Measurements from ENCODE around the gene APIP.

The APIP gene, protein sequence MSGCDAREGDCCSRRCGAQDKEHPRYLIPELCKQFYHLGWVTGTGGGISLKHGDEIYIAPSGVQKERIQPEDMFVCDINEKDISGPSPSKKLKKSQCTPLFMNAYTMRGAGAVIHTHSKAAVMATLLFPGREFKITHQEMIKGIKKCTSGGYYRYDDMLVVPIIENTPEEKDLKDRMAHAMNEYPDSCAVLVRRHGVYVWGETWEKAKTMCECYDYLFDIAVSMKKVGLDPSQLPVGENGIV

DNA sequence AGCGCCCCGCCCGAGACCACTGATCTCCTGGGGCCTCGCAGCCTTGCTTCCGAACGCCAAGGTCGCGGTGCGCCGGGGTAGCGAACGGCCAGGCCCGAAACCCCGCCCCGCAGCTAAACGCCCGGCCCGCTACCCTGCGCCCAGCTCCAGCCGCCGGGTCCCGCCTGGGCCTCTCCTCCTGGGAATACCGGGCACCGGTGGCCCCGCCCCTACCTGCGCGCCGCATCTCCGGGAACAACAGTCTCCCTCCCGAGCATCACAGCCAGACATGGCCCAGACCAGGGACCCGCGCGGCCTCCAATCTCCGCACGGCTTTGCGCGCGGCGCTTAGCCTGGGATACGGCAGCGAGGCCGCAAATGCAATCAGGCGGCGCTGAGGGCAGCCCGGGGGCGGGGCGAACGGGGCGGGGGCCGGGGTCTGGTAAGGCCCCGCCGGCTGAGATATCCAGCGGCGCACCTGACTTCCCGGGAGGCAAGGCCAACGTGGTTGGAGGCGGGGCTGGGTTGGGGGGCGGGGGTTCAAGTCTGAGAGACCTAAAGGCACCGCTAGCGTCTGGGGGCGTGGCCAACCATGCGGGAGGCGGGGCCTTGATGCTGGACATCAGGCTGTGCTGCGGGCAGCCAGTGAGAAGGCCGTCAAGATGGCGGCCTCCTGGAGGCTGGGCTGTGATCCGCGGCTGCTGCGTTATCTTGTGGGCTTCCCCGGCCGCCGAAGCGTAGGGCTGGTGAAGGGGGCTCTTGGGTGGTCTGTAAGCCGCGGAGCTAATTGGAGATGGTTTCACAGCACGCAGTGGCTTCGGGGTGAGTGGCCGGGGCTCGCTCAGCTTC is at the start of gene APIP, which contains the start of gene PDHX:
TSS of gene APIP (minus strand) at position 365 of the 828 bp plus-strand sequence. CDS start at position 270, 95 bp downstream.
TSS of gene PDHX (plus strand) at position 604 of the 828 bp plus-strand sequence. CDS start at position 642, 38 bp downstream.
- peak within 1 kb of the TSS; percentile 98 for H3K4me3 Mint-ChIP-seq
- H3K9me3 Mint-ChIP-seq: no peaks in the 10 kb centered on the region
- H3K36me3 Mint-ChIP-seq (ENCODE audit: low read depth): peaks cover 38% of the 10 kb centered on the region

DNA sequence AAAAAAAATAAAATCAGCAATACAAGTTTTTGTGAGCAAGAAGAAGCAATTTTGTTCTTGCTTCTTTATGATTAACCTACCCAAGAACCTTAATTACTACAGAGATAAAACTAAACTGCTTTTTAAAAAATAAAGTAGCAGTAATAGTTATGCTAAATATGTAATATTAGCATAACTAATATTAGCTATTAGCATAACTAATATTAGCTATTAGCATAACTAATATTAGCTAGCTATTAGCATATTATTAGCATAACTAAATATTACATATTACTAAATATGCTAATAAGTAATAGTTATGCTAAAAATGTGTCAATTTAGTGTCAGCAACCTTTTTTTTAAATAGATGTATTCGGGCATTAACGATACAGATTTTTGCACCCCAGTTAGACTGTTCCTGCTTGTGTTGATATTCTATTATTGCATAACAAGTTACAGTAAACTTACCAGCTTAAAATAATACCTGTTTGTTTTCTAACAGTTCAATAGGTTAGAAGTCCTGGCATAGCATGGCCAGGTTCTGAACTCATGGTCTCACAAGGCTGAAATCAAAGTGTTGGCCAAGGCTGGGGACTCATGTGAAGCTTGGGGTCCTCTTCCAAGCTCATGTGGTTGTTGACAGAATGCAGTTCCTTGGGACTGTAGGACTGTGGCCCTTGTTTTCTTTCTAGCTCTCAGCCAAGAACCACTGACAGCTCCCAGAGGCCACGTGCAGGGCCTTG is 48.6 kb upstream of the APIP start:
- no peak overlapping the region for H3K4me3 Mint-ChIP-seq
- no peaks in the 10 kb centered on the region for H3K9me3 Mint-ChIP-seq
- H3K27me3 Mint-ChIP-seq: no peaks in the 10 kb centered on the region
- H3K4me1 Mint-ChIP-seq (ENCODE audit: low read depth): no peaks in the 10 kb centered on the region
- no peak overlapping the region for H3K27ac Mint-ChIP-seq
- peaks cover 64% of the 10 kb centered on the region for H3K36me3 Mint-ChIP-seq (ENCODE audit: low read depth)
- no peak for DNase-seq

More for the DNA sequence above, at the start of gene APIP, which contains the start of gene PDHX:
- peaks cover 51% of the 10 kb centered on the region for H3K4me1 Mint-ChIP-seq (ENCODE audit: low read depth)
- H3K27ac Mint-ChIP-seq: peak within 1 kb of the TSS; percentile 97
- no peaks in the 10 kb centered on the region for H3K27me3 Mint-ChIP-seq
- peak; percentile 99 for DNase-seq

DNA sequence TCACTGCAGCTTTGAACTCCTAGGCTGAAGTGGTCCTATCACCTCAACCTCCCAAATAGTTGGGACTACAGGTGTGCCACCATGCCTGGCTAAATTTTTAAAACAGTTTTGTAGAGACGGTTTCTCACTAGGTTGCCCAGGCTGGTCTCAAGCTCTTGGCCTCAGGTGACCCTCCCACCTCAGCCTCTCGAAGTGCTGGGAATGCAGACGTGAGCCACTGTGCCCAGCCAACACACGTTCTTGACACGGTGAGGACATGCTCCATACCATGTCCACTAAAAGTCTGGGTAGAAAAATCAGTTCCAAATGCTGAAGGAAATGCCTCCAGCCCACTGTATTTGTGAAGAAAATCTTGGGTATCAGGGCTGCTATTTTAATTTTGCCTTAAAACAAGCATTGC is 47.2 kb upstream of the APIP start:
- no peaks in the 10 kb centered on the region for H3K4me1 Mint-ChIP-seq (ENCODE audit: low read depth)
- H3K27me3 Mint-ChIP-seq: no peaks in the 10 kb centered on the region
- peaks cover 63% of the 10 kb centered on the region for H3K36me3 Mint-ChIP-seq (ENCODE audit: low read depth)
- no peak overlapping the region for H3K27ac Mint-ChIP-seq
- no peaks in the 10 kb centered on the region for H3K9me3 Mint-ChIP-seq
- no peak for DNase-seq
- no peak overlapping the region for H3K4me3 Mint-ChIP-seq

DNA sequence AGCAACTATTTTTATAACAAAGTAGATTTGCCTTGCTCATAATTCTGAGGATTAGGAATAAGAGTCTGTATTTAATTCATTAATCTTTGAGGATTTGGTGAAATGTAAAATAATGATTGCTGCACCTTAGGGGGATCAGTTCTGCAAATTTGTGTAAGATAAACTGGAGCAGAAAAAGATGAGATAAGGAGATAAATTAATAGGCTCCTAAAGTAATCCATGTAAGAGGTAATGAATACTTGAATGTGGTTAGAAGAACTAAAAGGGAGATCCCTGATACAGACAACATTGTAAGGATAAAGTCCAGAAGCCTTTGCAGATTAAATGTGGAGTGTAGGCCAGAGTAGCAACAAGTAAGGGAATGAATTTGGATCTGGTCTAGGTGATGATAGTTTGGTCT is 45.9 kb upstream of the APIP start:
- no peaks in the 10 kb centered on the region for H3K9me3 Mint-ChIP-seq
- no peak for DNase-seq
- H3K27ac Mint-ChIP-seq: no peak overlapping the region
- H3K36me3 Mint-ChIP-seq (ENCODE audit: low read depth): peaks cover 61% of the 10 kb centered on the region
- H3K4me3 Mint-ChIP-seq: no peak overlapping the region
- no peaks in the 10 kb centered on the region for H3K27me3 Mint-ChIP-seq
- no peaks in the 10 kb centered on the region for H3K4me1 Mint-ChIP-seq (ENCODE audit: low read depth)

DNA sequence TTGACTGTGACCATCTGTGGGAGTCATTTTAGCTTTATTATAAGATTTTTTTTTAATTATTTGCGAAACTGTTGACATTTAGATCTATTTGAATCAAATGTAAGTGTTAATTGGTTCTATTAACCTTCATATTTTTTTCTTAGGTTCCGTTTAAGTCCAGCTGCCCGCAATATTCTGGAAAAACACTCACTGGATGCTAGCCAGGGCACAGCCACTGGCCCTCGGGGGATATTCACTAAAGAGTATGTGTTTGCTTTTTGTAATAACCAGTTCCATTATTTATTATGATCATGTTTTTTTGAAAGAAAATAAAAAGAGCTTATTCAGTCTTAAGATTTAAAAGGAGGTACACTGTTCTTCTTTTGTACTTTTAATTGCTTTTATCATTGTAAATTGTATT is 44.1 kb upstream of the APIP start:
- Mint-ChIP-seq H3K4me1 (ENCODE audit: low read depth) (no peaks in the 10 kb centered on the region), H3K27ac (no peak overlapping the region), H3K9me3 (no peaks in the 10 kb centered on the region), H3K27me3 (no peaks in the 10 kb centered on the region), H3K36me3 (ENCODE audit: low read depth) (peaks cover 49% of the 10 kb centered on the region), H3K4me3 (no peak overlapping the region)
- no peak for DNase-seq

DNA sequence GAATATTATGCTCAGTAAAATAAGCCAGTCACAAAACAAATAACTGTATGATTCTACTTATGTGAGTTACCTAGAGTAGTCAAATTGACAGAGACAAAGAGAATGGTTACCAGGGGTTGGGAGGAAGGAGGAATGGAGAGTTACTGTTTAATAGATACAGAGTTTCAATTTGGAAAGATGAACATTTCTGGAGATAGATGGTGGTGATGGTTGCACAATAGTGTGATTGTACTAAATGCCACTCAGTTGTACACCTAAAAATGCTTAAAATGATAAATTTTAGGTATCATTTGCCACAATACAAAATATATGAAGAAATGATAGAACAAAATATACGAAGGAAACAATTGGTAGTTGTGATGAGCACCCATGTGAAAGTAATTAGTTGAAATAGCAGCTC is 43.6 kb upstream of the APIP start:
- Mint-ChIP-seq H3K9me3 (no peaks in the 10 kb centered on the region), H3K36me3 (ENCODE audit: low read depth) (peaks cover 45% of the 10 kb centered on the region), H3K27me3 (no peaks in the 10 kb centered on the region), H3K4me1 (ENCODE audit: low read depth) (no peaks in the 10 kb centered on the region), H3K27ac (no peak overlapping the region), H3K4me3 (no peak overlapping the region)
- no peak for DNase-seq

DNA sequence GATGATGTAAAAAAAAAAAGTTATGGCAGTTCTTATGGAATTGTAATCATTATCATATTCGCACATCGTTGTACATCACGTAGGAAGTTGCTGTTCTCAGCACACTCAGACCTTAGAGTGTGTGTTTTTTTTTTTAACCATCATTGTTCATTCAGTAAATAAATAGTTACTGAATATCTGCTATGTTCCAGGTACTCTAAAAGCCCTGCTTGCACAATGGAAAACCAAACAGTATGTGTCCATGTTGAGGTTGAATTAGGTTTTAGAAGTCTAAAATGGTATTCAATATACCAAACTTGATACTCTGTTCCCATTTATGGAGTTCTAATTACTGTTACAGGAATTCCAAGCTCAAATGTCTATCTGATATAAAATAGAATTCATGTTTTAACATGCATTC is 41.4 kb upstream of the APIP start:
- Mint-ChIP-seq H3K27me3 (no peaks in the 10 kb centered on the region), H3K9me3 (no peaks in the 10 kb centered on the region), H3K4me3 (no peak overlapping the region), H3K4me1 (ENCODE audit: low read depth) (peaks cover 10% of the 10 kb centered on the region), H3K36me3 (ENCODE audit: low read depth) (peaks cover 44% of the 10 kb centered on the region), H3K27ac (no peak overlapping the region)
- DNase-seq: no peak

DNA sequence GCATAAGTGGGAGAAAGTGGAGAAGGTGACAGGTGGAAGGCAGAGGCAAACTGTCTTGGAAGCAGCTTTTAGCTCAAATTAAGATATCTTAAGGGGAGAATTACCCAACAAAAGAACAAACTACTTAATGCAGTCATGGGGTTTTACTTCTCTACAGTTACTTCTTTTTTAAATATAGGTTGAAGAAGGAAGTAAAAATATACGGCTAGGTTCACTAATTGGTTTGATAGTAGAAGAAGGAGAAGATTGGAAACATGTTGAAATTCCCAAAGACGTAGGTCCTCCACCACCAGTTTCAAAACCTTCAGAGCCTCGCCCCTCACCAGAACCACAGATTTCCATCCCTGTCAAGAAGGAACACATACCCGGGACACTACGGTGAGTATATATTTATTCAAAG is 41.0 kb upstream of the APIP start:
- Mint-ChIP-seq H3K9me3 (no peaks in the 10 kb centered on the region), H3K27me3 (no peaks in the 10 kb centered on the region), H3K4me3 (no peak overlapping the region), H3K4me1 (ENCODE audit: low read depth) (peaks cover 10% of the 10 kb centered on the region), H3K27ac (no peak overlapping the region), H3K36me3 (ENCODE audit: low read depth) (peaks cover 44% of the 10 kb centered on the region)
- DNase-seq: no peak

DNA sequence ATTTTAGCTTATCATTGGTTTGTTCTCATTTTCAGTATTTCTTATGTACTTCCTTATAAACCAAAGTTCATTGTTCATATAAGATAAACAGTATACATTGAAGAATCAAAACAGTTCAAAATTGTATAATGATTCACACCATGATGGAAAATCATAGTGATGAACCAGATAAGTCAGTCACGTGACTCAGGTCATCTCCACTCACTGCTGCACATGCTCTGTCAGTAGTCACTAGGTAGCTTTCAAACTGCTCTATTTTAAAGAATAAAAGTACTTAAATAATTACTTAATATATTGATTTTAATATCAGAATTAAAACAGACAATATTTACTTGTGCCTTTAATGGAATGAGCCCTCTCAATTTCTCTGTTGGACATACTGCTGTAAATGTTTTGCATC is 37.8 kb upstream of the APIP start:
- H3K4me3 Mint-ChIP-seq: no peak overlapping the region

DNA sequence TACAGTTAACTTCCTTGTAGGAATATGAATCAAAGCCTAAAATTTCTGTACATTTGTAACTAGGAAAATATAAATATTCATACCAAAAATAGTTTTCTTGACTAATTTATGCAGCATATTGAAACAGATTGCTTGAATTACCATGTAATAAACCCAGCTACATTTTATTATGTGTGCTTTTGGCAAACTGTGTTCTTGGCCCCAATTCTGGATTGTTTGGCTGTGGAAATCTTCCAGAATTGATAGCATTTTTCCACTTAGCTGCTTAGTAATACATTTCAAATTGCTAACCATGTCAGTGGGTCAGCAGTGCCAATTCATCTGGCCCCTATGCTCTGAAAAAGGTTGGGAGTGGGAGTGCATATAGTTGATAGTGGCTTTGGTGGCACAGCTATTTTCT is 32.5 kb upstream of the APIP start:
- Mint-ChIP-seq H3K4me1 (ENCODE audit: low read depth) (peaks cover 17% of the 10 kb centered on the region), H3K36me3 (ENCODE audit: low read depth) (peaks cover 40% of the 10 kb centered on the region), H3K27ac (no peak overlapping the region), H3K4me3 (no peak overlapping the region), H3K27me3 (no peaks in the 10 kb centered on the region), H3K9me3 (peaks cover 4% of the 10 kb centered on the region)
- DNase-seq: no peak

More for the DNA sequence above, 37.8 kb upstream of the APIP start:
- H3K27me3 Mint-ChIP-seq: no peaks in the 10 kb centered on the region
- H3K4me1 Mint-ChIP-seq (ENCODE audit: low read depth): peaks cover 10% of the 10 kb centered on the region
- peaks cover 30% of the 10 kb centered on the region for H3K36me3 Mint-ChIP-seq (ENCODE audit: low read depth)
- no peak overlapping the region for H3K27ac Mint-ChIP-seq
- no peaks in the 10 kb centered on the region for H3K9me3 Mint-ChIP-seq
- no peak for DNase-seq

DNA sequence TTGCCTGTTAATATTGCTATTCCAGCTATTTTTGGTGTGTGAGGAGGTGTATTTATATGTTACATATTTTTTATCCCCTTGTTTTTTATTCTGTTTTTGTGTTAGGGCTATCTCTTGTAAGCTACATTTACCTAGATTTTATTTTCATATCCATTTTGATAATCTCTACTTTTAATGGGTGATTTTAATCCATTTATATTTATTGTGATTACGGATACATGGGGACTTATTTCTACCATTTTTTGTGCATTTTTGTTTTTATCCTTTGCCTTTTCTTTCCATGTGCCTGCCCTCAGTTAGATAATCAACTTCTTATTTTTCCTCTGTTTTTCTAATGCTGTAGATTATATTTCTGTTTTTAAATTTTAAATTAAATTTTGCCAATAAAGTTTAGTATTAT is 28.5 kb upstream of the APIP start:
- Mint-ChIP-seq H3K27ac (no peak overlapping the region), H3K27me3 (no peaks in the 10 kb centered on the region), H3K4me3 (no peak overlapping the region), H3K36me3 (ENCODE audit: low read depth) (peaks cover 45% of the 10 kb centered on the region), H3K9me3 (peaks cover 4% of the 10 kb centered on the region), H3K4me1 (ENCODE audit: low read depth) (peaks cover 24% of the 10 kb centered on the region)
- DNase-seq: no peak

DNA sequence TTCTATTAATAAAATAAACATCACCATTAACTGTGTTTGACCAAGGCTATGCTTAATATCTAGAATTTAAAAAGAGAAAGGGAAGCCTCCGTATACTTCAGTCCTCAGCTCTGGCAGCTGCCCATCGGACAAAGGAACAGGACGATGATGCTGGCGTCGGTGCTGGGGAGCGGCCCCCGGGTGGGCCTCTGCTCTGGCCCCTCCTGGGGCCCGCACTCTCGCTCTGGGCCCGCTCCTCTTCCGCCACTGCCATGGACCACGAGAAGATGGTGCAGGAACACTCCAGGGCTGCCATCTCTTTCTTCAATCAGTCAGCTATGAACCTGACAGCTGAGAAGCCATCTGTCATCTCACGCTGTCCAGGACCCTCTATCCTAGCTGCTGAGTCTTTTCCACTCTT is 25.5 kb upstream of the APIP start:
- Mint-ChIP-seq H3K27ac (no peak overlapping the region), H3K4me3 (no peak overlapping the region), H3K9me3 (peaks cover 4% of the 10 kb centered on the region), H3K4me1 (ENCODE audit: low read depth) (peaks cover 27% of the 10 kb centered on the region), H3K27me3 (no peaks in the 10 kb centered on the region), H3K36me3 (ENCODE audit: low read depth) (peaks cover 32% of the 10 kb centered on the region)
- no peak for DNase-seq

DNA sequence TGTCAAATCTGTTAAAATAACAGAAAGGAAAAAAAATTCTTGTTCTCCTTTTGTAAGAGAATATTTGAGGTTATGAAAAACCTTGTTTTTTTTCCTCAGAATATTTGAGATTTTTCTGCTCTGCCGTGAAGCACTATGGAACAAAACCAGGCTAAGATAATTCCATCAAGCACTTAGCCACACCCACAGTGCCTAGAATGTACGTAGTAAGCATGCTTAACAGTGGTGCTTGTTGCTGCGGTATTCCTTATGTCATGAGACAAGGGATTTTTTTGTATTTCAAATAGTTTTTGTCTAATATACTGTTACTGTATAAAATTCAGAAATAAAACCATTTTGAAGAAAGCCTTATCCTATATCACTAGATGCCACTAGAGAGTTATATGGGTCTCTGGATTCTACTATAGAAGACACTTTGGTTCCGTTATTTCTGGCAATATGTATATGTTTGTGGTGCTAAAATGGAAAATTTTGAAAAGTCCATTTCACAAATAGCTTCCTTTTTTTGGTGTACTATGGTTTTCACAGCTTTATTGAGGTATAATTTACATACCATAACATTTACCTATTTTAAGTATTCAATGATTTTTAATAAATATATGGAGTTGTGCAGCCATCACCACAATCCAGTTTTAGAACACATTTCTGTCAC is 24.0 kb upstream of the APIP start:
- Mint-ChIP-seq H3K27ac (no peak overlapping the region), H3K36me3 (ENCODE audit: low read depth) (peaks cover 37% of the 10 kb centered on the region), H3K4me1 (ENCODE audit: low read depth) (peaks cover 30% of the 10 kb centered on the region), H3K4me3 (no peak overlapping the region), H3K9me3 (peaks cover 4% of the 10 kb centered on the region), H3K27me3 (no peaks in the 10 kb centered on the region)
- no peak for DNase-seq

DNA sequence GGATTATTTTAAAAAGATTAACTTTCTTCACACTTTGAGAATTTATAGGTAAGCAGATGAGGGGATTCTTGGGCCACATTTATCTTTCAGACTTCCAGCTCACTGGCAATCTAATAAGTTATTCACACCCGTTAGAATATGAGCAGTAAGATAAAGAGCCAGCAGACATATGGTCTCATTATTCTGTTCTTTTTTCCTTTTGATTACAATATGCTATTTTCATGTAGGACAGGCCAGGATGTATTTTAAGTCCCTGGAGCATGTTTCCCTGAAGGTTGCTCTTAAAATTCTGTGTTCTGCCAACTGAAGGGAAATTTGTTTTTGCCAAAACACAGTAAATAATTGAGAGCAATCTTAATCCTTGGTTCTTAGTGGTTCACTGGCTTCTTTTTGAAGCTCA is 22.4 kb upstream of the APIP start:
- Mint-ChIP-seq H3K27ac (no peak overlapping the region), H3K9me3 (no peaks in the 10 kb centered on the region), H3K36me3 (ENCODE audit: low read depth) (peaks cover 37% of the 10 kb centered on the region), H3K4me3 (no peak overlapping the region), H3K4me1 (ENCODE audit: low read depth) (peaks cover 28% of the 10 kb centered on the region), H3K27me3 (no peaks in the 10 kb centered on the region)
- no peak for DNase-seq
